HG03342 (cell line): ENCODE data around the gene PLBD1.

Experiments used
- ATAC-seq: cut with Tn5 transposase; IDR thresholded peaks from one replicate; pipeline ENCODE4 v1.9.1; 2021; ENCODE audit warnings: mild to moderate bottlenecking, moderate library complexity; ENCODE audit not compliant: unreplicated experiment

PLBD1 gene, protein sequence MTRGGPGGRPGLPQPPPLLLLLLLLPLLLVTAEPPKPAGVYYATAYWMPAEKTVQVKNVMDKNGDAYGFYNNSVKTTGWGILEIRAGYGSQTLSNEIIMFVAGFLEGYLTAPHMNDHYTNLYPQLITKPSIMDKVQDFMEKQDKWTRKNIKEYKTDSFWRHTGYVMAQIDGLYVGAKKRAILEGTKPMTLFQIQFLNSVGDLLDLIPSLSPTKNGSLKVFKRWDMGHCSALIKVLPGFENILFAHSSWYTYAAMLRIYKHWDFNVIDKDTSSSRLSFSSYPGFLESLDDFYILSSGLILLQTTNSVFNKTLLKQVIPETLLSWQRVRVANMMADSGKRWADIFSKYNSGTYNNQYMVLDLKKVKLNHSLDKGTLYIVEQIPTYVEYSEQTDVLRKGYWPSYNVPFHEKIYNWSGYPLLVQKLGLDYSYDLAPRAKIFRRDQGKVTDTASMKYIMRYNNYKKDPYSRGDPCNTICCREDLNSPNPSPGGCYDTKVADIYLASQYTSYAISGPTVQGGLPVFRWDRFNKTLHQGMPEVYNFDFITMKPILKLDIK

DNA sequence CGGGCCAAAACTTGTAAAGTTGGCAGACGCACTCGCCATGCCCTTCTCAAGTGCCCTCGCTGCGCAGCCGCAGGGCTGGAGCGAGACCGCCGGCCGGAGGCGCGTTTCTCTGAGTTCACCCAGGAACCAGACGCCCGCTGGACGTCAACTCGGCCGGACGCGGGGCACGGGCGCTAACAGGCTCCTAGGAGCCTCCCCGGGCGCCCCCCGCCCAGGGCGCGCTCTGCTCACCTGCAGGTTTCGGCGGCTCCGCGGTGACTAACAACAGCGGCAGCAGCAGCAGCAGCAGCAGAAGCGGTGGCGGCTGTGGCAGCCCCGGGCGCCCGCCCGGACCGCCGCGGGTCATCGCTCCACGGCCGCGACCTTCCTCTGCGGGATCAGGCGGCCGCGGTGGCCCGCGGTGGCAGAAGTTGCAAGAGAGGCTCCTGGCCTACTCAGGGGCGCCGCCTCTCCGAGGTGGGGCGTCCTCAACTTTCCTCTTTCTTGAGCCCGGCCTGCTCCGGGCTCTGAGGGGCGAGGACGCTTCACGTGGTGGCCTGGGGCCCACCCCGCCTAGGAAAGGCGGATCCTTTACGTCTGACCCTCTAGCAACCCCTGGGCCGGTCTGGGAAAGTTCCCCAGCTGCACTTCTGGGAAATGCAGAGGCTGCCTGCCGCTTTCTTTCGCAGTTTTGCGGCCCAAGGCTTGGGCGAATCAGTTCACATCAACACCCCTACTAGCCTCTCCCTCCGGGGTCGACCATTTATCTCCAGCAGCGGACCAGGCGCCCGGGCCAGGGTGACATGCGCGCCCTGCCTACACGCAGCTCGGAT, at the start of gene PLBD1:
Gene PLBD1 (minus strand): TSS at position 533 of the 812 bp plus-strand sequence. CDS start 187 bp downstream, at position 346.
- no peak for ATAC-seq

DNA sequence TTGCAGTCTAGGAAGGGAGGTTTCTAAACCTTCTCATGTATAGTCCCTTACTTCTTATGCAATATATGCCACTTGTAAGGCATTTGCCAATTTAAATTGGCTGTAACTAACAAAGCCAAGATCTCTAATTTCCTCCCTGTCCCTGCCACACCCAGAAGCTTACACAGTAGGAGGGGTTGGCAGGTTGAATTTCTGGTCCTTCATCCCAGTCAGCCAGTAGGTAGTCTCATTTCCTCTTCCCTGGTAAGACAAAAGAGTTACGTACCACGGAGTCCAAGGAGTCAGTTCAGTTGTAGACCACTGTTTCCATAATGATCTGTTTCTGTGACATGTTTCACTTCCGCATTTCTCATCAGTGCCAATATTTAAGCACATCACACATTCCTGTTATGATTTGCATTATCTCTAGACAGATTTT, 47.0 kb upstream of the PLBD1 start:
- ATAC-seq, result peak; percentile 55

DNA sequence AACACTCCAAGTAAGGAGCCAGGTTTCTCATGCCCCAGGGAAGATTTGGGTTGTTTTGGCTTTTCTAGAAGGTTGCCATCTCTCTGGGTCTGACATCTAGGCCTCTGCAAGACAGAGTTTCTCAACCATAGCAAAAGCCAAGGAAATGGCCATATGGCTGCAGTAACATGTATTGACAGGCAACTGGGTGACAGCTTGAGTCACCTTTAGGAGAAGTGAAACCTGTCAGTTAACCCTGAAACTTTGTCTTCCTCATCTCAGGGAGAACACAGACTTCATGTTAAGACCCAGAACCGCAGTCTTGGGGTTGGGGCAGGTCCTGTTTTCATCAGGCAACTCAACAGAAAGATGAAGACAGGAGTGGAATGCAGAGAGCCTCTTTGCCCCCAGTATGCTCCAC, 46.0 kb upstream of the PLBD1 start:
- peak; percentile 93 for ATAC-seq

DNA sequence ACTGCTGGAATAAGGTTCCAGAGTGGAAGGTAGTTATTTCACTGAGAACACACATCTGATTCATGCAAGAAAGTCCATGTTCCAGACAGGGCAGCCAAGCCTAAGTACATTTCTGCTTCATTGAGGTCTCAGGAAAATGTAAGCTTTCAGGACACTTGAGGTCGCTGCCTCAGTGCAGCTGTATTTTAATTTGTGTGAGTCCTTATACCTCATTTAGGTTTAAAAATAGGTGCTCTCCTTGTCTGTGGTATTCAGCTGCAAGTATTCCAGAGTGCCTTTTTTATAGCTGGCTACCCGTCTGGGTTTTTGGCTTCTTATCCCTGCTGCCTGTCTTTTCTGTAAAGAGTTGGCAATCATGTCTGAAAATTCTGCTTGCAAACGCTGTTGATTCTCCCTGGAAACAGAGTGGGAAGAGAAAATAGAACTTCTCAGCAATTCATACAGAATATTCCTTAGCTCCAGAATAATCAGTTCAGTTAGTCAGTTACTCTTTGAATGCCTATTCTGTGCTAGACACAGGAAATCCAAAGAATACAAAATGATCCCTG, 45.3 kb upstream of the PLBD1 start:
- ATAC-seq, result no peak

DNA sequence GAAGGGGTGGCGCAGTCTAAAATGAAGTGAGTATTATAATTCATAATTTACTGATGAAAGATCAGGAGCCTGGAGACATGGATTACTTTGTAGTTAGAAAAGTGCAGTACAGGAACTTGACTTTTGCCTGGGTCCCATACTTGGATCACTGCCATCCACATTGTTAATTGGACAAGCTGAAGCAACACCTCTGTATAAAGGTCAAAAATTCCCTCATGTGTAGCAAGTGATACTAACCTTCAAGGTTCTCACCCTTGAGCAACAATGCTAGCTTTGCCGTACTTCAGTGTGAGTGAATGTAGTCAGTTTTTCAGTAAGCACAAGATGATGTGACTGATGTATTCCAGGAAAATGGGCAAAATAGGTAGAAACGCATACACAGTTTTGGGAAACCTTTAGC, 44.6 kb upstream of the PLBD1 start:
- no peak for ATAC-seq

DNA sequence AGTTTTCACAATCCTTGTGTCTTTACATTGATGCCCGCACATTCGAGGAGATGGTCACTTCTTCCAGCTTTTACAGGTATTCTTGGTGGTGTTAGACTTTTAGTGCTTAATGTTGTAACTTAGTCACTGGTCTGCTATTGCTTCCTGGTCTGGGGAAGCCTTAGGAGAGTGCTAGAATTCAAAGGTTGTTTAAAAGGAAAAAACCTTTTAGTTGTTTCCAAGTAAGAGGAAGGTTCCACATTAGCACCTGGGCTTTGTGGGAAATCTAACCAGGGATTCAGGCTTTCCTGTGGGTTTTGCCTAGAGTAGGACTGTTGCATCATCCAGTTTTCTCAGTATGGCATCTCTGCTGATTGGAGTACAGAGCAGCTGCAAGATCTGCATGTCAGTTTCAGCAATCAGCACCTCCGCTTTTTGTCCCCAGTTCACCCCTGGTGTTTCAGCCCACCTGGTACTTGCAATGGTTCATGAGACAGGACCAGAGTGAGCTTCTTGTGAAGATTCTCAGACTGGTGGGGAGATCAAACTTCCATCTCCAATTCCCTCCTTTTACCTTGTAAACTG, 44.0 kb upstream of the PLBD1 start:
- ATAC-seq, result no peak

DNA sequence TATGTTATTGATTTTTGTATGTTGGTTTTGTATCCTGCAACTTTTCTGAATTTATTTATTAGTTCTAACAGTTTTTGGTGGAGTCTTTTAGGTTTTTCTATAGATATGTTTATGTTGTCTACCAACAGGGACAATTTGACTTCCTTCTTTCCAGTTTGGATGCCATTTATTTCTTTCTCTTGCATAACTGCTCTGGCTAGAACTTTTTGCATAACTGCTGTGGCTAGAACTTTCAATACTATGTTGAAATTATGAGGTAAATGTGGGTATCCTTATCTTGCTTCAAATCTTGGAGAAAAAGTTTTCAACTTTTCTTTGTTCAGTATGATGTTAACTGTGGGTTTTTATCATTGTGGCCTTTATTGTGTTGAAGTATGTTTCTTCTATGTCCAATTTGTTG, 39.9 kb upstream of the PLBD1 start:
- no peak for ATAC-seq

DNA sequence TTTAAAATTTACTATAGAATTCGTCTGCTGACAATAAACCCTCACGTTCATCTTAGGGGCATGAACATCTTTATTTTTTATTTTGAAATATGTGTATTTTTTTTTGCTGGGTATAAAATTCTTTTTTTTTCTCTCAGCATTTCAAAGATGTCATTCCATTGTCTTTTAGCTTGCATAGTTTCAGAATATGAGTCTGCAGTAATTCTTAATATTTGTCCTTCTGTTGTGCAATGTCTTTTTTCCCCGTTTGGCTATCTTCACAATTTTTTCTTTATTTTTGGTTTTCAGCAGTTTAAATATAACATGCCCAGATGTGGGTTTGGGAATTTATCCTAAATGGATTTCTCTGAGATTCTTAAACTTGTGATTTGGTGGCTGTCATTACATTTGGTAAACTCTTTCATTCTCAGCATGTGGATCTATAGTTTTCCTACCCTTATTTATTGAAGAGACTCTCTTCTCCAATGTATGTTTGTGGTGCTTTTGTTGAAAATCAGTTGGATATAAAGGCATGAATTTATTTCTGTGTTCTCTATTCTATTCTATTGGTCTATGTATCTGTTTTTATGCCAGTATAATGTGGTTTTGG, 37.8 kb upstream of the PLBD1 start:
- ATAC-seq, result no peak

DNA sequence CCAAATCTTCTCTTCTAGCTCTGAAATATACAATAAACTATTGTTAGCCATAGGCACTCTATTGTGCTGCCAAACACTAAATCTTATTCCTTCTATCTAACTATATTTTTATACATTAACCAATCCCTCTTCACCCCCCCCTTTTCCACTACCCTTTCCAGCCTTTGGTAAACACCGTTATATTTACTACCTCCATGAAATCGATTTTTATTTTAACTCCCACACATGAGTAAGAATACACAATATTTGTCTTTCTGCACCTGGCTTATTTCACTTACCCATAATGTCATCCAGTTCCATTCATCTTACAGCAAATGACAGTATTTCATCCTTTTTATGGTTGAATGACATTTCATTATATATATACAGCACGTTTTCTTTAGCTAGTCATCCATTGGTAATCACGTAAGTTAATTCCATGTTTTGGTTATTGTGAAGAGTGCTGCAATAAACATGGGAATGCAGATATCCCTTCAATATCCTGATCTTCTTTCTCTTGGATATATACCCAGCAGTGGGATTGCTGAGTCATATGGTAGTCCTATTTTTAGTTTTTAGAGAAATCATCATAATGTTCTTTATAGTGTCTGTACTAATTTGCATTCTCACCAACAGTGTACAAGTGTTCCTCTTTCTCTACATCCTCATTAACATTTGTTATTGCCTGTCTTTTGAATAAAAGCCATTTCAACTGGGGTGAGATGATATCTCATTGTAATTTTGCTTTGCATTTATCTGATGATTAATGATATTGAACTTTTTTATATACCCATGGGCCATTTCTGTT, 34.2 kb upstream of the PLBD1 start:
- no peak for ATAC-seq

DNA sequence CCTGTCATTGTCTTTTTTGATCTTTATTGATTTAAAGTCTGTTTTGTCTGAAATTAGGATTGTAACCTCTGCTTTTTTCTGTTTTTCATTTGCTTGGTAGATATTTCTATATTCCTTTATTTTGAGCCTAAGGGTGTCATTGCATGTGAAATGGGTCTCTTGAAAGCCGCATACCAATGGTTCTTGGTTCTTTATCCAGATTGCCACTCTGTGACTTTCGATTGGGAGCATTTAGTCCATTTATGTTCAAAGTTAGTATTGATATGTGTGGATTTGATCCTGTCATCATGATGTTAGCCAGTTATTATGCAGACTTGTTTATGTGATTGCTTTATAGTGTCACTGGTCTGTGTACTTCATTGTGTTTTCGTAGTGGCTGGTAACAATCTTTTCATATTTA, 29.8 kb upstream of the PLBD1 start:
- ATAC-seq, result no peak

DNA sequence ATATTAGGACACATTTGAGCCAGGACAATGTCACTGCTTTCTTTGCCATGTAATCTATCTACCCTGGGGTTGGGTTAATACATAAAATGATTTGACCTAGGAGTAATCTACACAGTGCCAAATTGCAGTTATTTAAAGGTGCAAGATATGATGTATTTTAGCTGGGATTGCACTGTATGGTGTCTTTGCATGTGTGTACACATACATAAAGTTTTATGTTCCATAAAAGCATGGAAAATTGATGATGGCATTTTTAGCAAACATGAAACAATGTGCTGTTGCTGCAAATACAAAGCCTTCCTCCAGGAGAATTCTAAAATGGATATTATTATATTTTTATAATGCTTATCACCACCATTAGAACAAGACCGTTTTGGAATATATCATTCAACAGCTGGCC, 24.0 kb upstream of the PLBD1 start:
- no peak for ATAC-seq

DNA sequence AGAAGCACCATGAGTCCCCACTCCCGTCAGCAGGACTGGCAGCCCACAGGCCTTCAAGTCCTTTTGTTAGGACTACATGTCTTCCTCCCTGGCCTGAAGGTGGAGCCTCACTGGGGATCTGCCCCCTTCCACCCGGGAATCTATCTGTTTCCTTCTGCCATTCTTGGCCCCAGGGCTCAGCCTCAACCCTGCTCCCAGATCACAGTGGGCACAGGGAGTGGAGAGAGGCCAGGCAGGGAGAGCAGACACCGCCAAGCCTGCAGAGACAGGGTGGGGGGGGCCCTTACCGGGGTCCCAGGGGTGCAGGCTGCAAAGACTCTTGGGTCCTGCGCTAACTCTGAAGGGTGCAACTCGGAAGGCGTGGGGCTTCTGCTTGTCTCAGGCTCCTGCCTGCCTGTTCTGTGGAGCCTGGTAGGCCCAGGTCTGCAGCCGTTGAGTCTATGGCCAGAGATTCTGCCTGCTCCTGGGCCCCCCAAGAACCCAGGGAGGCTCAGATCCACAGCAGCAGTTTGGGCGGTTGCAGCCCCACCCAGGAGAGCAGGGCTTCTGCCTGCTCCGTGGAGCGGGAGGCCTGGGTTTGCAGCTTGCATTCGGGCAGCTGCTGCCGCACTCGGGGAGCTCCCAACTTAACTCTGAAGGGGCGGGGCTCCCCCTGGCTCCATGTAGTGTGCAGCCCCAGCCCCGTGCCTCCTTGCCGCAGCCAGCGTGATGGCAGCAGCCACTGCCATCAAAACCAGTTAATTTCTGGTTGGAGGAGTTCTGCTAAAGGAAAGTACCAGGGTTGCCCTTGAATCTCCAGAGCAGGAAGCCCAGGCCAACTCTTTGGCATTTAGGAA, 21.7 kb upstream of the PLBD1 start:
- no peak for ATAC-seq

DNA sequence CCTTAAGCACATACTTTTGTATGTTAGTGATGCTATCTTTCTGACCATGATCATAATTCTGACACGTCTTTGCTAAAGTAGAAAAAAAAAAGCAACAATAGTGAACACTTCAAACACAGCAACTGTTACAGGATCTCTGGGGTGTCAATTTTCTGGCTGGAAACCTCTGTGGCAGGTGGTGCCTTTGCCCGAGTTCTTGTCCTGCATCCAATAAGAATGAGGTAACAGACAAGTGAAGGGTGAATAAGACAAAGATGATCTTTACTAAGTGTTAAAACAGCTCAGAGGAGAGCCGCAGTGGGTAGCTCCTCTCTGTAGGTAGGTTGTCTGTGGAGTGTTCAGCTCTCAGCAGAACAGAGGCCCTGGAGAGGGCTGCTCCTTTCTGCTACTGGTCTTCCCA, 20.9 kb upstream of the PLBD1 start:
- ATAC-seq, result no peak

DNA sequence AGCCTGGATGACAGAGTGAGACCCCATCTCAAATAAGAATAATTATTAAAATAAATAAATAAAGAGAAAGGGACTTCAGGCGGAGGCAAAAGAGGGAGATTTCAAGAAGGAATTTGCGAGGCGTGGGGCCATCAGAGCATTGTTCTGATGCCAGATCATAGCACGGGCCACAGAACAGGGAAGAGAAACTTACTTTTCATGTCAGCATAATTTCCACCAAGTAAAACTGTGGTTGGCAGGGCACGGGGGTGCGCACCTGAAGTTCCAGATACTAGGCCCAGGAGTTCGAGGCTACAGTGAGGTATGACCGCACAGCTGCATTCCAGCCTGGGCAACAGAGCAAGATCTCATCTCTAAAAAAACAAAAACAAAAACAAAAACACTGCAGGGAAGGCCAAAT, 11.0 kb upstream of the PLBD1 start:
- ATAC-seq, result no peak

DNA sequence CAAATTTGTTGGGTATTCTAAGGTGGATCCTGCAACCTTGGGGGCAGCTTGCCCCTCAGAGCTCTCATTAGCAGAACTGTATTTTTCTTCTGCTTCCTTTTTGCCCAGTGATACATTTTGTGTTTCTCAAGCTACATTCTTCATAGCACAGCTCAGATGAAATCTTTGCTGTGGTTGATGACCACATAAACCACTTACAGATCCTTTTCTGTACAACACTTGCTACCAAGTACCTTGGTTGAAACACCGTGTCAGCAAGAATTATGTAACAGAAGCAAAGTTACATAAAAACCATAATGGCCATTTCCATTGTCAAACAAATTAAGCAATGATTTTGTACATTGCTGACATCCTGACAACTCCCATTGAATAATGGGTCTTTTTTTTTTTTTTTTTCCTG, 9.7 kb upstream of the PLBD1 start:
- peak; percentile 48 for ATAC-seq

DNA sequence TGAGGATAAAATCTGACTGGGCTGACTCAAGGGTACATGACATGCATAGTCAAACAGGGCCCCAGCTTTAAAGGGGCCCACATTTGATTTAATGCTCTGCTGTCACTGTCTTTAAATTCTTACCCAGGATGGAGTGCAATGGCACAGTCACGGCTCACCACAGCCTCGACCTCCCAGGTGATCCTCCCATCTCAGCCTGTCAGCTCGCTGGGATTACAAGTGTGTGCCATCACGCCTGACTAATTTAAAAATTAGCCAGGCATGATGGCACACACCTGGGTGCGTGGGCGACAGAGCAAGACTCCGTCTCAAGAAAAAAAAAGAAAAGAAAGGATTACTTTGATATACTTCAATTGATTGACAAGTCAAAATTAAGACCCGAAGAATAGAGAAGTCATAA, 9.2 kb upstream of the PLBD1 start:
- ATAC-seq, result no peak

DNA sequence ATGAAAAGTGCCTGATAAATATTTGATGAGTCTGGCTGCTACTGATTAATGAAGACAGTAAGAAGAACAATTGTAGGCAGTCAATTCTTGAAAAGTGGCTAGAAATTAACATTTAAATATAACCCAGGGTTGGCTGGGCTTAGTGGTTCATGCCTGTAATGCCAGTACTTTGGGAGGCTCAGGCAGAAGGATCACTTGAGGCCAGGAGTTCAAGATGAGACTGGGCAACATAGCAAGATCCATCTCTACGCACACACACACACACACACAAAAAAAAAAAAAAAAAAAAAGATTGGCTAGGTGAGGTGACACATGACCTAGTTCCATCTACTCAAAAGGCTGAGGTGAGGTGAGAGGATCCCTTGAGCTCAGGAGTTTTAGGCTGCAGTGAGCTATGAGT, 7.9 kb upstream of the PLBD1 start:
- ATAC-seq, result no peak

DNA sequence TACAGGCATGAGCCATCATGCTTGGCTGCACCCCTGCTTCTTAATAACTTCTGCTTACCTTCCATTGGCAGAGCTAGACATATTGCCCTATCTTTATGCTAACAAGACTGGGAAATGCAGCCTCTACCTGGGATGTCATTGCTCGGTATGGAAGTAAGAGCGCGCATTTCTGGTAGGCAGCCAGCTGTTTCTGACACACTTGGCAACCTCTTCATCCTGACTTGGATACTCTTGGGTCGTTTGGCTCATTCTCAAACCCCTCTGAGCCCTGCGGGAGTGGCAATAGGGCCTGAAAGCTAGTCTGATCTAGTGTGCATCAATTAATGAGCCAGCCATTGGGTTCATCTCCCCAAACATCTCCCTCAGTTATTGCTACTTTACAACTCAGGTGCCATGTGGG, 5.4 kb upstream of the PLBD1 start:
- no peak for ATAC-seq

DNA sequence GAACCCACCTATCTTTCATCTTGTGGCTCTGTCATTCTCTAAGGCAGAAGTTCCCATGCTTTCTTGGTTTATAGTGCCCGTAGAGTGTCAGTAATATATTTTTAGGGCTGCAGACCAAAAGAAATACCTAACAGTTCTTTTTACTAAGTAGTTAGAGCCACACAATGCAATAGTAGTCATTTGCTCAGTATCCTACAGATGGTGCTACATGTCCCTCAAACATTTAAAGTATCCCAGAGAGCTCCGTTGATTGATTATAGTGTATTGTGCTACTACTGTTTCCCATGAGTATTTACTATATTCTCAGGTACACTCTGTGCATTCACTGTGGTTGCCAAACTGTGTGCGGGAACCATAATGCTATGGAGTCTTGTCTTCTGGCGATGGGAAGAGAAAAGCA, 4.7 kb upstream of the PLBD1 start:
- no peak for ATAC-seq
